ENCODE data around the gene ZNF579.
"Not testable (repeated sequence)": the region's sequence is repeated elsewhere in the genome, so short reads cannot be mapped to it uniquely, and the experiment has no call there.

Gene ZNF579

DNA sequence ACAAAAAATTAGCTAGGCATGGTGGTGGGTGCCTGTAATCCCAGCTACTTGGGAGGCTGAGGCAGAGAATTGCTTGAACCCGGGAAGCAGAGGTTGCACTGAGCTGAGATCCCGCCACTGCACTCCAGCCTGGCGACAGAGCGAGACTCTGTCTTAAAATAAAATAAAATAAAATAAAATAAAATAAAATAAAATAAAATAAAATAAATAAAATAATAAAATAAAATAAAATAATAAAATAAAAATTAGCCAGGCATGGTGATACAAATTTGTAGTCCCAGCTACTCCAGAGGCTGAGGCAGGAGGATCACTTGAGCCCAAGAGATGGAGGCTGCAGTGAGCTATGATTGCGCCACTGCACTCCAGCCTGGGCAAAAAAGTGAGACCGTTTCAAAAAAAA lies 6.7 kb downstream of the ZNF579 start:
- DNase-seq (ENCODE audit: extremely low read depth in 1 of 2, low read depth in 1 of 2) = not testable (repeated sequence)

DNA sequence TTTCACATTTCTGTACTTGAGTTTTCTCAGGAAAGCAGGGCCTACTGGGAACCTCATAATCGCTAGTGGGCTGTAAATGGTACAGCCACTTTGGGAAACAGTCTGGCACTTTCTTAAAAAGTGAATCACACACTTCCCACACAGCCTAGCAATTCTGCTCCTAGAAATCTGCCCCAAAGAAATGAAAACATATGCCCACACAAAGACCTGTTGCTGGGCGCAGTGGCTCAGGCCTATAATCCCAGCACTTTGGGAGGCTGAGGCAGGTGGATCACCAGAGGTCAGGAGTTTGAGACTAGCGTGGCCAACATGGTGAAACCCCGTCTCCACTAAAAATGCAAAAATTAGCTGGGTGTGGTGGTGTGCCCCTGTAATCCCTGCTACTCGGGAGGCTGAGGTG lies 11.2 kb downstream of the ZNF579 start:
- DNase-seq (ENCODE audit: extremely low read depth in 1 of 2, low read depth in 1 of 2) = not testable (repeated sequence)

DNA sequence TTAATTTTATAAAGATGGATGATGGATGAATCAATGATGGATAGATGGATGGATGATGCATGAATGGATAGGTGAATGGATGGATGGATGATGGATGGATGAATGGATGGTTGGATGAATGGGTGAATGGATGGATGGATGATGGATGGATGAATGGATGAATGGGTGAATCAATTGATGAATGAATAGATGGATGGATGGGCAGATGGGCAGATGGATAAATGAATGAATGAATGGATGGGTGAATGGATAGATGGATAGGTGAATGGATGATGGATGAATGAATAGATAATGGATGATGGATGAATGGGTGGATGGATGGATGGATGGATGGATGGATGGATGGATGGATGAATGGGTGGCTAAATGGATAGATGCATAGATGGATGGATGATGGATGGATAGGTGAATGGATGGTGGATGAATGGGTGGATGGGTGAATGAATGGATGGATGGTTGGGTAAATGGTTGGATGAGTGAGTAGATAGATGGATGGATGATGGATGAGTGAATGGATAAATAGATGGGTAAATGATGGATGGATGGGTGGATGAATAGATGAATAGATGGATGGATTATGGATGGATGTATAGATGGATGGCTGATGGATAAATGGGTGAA lies 12.8 kb downstream of the ZNF579 start:
- DNase-seq (ENCODE audit: extremely low read depth in 1 of 2, low read depth in 1 of 2) = no peak

DNA sequence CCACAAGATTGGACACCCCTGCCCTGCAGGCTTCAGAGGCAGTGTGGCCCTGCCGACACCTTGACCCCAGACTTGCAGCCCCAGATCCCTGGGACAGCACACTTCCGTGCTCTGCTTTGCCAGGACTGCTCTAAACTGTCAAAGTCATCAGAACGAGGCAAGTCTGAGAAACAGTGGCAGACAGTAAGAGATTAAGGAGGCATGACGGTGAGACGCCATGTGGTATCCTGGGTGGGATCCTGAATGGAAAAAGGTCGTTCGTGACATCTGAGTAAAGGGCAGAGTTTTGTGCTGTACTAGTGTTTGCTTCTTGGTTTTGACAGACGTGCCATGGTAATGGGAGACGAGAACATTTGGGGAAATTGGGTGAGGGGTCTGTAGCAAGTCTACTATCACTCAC lies 13.8 kb downstream of the ZNF579 start:
- DNase-seq (ENCODE audit: extremely low read depth in 1 of 2, low read depth in 1 of 2) = no peak

DNA sequence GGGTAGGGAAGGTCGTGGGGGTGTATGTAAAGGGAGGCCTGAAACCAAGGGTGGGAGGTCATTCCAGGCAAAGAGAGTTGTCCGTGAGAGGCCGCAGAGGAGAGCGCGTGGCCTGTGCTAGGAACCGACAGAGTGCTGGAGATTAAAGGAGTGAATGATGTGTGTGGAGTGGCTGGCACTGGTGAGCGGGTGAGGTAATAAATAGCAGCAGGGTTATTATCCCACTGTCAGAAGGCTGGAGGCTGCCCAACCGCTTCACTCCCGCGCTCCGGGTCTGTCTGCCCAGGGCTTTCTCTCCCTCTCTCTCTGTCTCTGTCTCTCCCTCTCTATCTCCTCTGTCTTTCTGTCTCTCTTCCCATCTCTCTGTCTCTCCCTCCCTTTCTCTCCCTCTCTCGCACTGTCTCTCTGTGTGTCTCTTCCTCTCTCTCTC lies 17.4 kb downstream of the ZNF579 start:
- no peak for DNase-seq (ENCODE audit: extremely low read depth in 1 of 2, low read depth in 1 of 2)

DNA sequence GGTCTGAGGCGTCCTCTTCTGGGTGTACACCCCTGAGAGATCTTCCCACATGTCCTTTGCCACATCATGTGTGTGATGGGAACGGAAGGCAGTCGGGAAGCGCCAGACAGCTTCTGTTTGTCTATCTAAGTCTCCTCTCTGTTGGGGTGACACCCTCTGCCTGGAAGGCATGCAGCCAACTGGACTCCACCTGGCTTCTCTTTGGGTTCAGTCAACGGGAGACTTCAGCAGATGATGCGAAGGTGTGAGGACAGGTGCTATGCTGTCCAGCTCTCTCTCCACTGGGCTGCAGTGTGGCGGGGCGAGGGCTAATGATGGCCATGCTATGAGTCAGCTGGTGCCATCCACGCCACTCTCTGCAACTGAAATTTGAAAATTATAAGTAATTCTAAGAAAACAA lies 21.0 kb downstream of the ZNF579 start:
- no peak for DNase-seq (ENCODE audit: extremely low read depth in 1 of 2, low read depth in 1 of 2)

DNA sequence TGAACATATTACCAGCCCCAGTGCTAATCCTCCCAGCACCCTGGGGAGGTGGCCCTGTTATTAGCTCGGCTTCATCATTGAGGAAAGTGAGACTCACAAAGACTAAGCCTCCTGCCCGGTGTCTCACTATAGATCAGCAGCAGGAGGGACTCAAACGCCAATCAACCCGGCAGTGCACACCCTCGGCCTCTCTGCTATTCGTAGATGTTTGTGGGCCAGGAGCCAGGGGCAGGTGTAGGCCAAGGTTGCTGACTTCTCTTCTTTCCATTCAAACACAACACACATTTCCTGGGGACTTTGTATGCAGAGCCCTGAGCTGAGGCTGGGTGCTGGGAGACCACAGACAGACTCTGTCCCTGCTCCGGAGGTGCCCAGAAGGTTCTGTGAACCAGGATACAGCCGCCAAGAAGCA lies 25.9 kb downstream of the ZNF579 start:
- no peak for DNase-seq (ENCODE audit: extremely low read depth in 1 of 2, low read depth in 1 of 2)

DNA sequence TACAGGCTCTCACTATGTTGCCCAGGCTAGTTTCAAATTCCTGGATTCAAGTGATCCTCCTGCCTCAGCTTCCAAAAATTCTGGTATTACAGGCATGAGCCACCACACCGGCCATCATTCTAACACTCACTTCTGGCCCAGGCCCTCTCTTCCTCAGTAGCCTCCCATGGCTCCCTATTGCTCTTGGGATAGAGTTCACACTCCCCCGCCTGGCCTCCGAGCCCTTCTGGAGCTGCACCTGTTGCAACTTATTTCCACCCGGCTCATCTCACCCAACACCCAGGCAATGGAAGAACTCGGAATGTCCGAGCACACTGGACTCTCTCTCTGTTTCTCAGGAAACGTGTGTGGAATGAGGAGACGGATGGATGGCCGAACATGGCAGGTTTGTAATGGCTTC lies 26.3 kb downstream of the ZNF579 start:
- DNase-seq (ENCODE audit: extremely low read depth in 1 of 2, low read depth in 1 of 2) = no peak

DNA sequence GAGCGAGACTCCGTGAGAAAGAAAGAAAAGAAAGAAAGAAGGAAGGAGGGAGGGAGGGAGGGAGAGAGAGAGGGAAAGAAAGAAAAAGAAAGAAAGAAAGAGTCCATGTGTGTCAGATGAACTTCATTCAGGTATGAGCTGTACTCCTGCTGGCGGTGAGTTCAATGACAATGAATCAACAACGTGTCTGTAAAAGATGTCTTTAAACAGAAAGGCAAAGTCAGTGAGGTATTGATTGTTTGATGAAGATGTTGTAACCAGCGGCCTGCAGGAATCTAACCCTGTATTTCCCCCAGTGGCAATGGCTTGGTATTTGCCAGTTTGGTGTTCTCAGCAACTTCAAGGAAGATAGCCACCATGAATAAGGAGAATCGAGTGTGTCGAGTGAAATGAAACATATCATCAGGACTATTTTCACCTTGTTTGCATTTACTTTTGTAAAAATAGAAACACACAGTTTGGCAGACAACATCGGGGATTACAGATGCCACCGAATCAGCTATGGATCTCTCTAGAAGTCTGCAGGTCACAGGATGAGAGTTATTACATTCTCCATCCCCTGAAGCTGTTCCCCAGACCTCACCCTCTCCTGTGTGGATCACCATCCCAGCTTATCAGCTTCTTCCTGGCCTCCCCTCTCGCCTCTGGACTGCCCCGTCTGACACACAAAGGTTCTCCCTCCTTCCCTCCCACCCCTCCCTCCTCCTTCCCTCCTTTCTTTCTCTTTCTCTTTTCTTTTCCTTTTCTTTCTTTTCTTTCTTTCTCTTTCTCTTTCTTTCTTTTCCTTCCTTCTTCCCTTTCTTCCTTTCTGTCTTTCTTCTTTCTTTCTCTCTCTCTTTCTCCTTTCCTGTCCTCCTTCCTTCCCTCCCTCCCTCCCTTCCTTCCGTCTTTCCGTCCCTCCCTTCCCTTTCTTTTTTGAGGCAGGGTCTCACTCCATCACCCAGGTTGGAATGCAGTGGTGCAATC lies 27.1 kb downstream of the ZNF579 start:
- no peak for DNase-seq (ENCODE audit: extremely low read depth in 1 of 2, low read depth in 1 of 2)

DNA sequence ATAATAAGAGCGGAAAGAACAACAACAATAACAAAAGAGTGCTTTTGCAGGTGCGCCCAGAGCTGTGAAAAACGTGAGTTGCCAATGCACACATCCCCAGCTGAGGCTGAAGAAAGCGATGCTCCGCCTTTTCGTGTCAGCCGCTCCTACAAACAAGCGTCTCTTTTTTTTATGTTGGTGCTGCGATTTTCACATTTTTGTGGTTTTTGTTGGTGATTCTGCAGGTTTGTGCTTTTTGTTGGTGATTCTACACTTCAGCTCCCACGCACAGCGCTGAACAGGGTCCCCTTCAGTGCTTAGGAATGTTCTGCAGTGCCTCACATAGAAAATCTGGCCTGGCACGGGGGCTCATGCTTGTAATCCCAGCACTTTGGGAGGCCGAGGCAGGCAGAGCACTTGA lies 28.0 kb downstream of the ZNF579 start:
- DNase-seq (ENCODE audit: extremely low read depth in 1 of 2, low read depth in 1 of 2) = no peak

DNA sequence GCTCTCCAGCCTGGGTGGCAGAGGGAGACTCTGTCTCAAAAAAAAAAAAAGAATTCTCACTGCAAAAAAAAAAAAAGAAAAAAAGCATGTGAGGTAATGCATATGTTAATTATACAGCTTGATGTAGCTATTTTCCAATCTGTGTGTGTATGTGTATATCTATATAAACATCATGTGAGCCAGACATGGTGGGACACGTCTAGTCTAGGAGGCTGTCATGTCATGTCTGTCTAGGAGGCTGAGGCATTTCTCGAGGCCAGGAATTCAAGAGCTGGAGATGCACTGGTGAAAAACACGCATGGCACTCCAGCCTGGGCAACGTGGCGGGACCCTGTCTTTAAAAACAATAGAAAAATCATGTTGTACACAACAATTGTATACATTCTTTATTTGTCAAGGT lies 28.4 kb downstream of the ZNF579 start:
- no peak for DNase-seq (ENCODE audit: extremely low read depth in 1 of 2, low read depth in 1 of 2)

DNA sequence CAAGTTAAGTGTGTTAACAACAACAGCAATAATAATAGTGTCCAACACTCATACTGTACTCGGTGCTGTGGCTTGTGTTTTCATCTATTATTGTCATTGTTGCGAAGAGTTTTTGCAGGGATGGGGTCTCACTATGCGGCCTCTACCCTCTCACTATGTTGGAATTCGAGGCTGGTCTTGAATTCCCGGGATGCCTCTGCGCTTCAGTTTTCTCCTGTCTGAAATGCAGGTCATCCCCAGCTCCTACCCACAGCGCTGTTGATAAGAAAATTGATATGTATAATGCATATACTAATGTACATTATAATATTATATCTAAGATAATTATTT lies 30.4 kb downstream of the ZNF579 start:
- DNase-seq (ENCODE audit: extremely low read depth in 1 of 2, low read depth in 1 of 2) = no peak

DNA sequence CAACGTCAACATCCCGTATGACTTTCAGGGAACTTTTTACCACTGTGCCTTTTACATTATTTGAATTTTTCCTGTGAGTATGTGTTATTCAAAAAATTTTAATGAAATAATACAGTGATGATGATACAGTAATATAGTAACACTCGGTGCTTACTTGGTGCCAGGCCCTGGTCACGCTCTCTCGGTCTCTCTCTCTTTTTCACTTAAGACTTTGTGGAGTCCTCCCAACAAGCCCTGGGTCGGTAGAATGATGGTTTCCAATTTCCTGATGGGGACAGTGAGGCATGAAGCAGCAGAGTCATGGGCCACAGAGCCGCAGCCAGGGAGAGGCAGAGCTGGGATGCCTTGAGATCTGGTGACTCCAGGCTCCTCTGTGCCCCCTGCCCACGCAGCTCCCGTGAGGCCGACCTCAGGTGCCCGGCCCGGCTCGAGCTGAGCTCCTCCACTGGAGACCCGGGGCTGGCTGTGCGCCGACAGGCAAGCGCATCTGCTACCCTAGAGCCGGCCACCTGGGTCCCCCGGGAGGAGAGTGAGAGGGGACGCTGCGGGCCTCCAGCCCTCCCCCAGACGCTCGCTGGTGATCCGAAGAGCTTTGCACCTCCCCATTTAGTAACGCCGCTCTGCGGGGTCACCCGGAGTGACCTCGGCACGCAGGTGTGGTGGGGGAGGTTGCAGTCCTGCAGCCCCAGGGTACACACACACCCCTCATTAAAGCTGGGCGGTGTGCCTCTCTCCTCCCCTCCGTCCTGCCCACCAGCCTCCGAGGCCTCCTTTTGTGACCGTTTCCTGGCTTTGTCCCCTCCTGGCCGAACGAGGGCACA lies 30.9 kb downstream of the ZNF579 start:
- no peak for DNase-seq (ENCODE audit: extremely low read depth in 1 of 2, low read depth in 1 of 2)

DNA sequence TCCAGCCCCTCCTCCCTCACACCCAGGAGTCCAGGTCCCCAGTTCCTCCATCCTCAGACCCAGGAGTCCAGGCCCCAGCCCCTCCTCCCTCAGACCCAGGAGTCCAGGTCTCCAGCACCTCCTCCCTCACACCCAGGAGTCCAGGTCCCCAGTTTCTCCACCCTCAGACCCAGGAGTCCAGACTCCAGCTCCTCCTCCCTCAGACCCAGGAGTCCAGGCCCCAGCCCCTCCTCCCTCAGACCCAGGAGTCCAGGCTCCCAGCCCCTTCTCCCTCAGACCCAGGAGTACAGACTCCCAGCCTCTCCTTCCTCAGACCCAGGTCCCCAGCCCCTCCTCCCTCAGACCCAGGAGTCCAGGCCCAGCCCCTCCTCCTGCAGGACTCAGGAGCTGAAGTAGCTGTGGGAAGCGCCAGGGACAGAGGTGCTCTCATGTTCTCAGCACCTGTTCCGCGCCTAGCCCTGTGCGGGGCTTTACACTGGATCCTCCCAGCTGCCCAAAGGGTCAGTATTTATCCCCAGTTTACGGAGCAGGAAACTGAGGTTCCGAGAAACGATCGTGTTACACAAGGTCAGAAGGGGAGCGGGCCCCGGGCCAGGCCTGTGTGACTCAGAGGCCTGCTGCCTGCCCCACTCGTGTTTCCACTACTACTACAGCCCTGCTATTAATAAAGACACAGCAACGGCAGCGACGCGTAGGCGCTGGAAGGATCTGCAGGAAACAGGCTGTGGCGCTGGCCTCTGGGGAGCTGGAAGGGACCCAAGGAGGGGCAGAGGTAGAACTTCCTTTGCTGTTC lies 33.6 kb downstream of the ZNF579 start:
- DNase-seq (ENCODE audit: extremely low read depth in 1 of 2, low read depth in 1 of 2) = no peak

DNA sequence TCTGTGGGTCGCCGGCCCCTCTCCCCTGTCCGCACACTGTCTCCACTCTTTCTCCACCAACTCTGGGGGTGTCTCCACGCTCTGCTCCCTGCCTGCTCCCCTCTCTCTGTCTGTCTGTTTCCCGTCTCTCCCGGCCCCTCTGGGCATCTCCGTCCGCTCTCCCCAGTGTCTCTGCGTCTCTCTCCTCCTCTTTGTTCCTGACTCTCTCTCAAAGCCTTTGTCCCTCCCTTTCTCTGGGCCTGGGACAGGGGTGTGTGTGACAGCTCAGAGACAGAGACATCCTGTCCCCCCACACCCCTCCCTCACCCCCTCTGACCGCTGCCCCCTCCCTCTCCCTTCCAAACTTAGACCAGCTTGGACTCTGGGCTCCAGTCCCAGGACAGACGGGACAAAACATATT lies 34.6 kb downstream of the ZNF579 start:
- no peak for DNase-seq (ENCODE audit: extremely low read depth in 1 of 2, low read depth in 1 of 2)

DNA sequence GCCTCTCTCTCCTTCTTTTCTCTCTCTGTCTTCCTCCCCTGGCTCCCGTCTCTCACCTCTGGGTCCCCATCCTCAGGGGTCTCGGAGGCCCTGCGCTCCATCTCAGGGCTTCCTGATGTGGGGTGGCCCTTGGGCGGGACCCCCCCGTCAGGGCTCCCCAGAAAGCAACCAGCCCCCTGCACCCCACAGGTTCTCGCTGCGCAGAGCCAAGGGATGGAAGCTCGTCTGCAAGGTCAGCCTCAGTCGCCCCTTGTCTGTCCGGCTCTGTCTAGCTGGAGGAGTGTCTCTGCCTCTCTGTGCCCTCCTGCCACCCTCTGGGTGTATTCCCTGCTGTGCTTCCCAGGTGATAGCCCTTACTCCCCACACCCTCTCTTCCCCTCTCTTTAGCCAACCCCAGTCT lies 35.2 kb downstream of the ZNF579 start, which contains the start of gene SBK3:
TSS of gene SBK3 (minus strand) at position 101 of the 400 bp plus-strand sequence. CDS start at position 101, 0 bp downstream.
- no peak for DNase-seq (ENCODE audit: extremely low read depth in 1 of 2, low read depth in 1 of 2)

DNA sequence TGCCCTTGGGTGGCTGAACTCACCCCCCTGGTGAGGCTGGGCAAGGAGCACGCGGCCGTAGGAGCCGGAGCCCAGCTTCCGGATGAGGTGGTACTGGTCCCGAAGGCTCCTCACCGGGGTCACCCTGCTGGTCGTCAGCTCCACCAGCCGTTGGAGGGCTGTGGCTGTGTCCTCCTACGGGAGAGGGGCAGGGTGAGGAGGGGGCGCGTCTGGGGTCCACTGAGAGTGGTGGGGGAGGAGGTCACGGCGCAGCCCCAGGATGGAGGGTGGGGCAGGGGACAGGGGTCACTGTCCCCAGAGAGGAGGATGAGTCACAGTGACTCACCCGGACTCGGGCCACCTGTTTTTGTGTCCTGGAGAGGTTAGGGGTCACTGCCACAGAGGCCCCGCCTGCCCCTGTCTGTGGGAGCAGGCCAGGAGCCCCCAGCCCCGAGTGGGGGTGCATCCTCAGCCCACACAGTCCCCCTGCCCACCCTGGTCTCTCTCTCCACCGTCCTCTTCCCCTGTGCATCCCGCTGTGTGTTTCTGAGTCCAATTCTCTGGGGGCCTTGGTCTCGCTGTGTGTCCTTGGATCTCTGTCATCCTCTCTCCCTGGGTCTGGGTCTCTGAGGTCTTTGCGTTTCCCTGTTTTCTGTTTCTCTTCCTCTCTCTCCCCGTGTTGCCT lies 35.7 kb downstream of the ZNF579 start:
- no peak for DNase-seq (ENCODE audit: extremely low read depth in 1 of 2, low read depth in 1 of 2)

DNA sequence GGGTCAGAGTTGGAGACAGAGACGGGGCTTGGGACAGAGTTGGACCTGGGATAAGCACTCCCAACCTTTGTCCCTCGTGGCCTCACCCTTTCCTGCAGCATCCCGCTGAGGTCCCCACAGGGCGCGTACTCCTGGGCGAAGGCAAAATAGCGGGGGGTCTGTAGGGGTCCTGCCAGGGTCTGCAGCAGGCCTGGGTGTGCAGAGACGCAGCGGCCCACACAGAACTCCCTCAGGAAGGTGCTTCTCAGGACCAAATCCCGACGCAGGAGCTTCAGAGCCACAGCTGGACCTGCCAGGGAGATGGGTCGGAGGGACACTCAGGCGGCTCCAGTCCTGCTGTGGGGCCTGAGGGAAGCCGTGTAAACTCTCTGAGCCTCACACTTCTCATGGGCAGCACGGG lies 36.6 kb downstream of the ZNF579 start:
- no peak for DNase-seq (ENCODE audit: extremely low read depth in 1 of 2, low read depth in 1 of 2)

DNA sequence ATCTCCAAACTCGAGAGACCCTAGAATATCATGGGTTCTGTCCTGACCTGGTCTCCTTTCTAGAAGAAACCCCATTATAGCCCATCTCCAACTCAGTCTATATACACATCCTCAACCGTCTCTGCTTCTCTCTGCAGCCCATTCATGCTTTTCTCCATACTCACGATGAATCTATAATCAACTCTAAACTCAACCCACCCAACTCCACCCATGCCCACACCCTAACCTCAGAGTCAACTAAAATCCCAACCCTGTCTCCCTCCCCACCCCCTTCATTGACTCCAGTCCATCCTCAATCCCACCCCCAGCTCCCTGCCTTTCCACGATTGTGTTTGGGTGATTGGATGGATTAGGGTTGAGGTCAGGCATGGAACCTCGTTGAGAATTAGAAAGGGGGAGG lies 37.1 kb downstream of the ZNF579 start:
- no peak for DNase-seq (ENCODE audit: extremely low read depth in 1 of 2, low read depth in 1 of 2)

DNA sequence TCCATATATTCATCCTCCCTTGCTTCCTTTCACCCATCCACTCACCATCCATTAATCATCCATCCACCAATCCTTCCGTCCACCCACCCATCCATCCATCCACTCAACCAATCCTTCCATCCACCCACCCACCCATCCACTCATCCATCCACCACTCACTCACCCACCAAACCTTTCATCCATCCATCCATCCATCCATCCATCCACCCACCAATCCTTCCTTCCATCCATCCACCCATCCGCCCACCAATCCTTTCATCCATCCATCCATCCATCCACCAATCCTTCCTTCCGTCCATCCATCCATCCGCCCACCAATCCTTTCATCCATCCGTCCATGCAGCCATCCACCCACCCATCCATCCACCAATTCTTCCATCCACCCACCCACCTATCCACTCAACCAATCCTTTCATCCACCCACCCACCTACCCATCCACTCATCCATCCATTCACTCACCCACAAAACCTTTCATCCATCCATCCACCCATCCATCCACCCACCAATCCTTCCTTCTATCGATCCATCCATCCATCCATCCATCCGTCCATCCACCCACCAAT lies 38.3 kb downstream of the ZNF579 start:
- DNase-seq (ENCODE audit: extremely low read depth in 1 of 2, low read depth in 1 of 2) = no peak

Measured in stimulated activated CD8-positive, alpha-beta memory T cell treated with anti-CD3 and anti-CD28 coated beads, Interleukin-7, amount 100 ng/mL, for 48 hours (primary cell).